HL-60/S4 treated with retinoic acid at 250 ng/mL for 4 days and 3 days (cell line): ENCODE data around the gene LPAR2.
"Not testable (repeated sequence)": the region's sequence is repeated elsewhere in the genome, so short reads cannot be mapped to it uniquely, and the experiment has no call there.

ENCODE experiments used
- in situ Hi-C: fragments of 300-500 bp; cut with MboI; formaldehyde crosslinking; loops from 2 replicates; pipeline ENCODE4 v1.7.0; 2022; ENCODE audit warnings: low sequenced_read_pairs

LPAR2 gene

GRCh38 chr19:19602136-19602712, 25.8 kb downstream of the LPAR2 start:
- in situ Hi-C loops, result no loop called here

- in situ Hi-C loops, result no loop called here
Measured at GRCh38 chr19:19600793-19601330, 27.2 kb downstream of the LPAR2 start.

DNA sequence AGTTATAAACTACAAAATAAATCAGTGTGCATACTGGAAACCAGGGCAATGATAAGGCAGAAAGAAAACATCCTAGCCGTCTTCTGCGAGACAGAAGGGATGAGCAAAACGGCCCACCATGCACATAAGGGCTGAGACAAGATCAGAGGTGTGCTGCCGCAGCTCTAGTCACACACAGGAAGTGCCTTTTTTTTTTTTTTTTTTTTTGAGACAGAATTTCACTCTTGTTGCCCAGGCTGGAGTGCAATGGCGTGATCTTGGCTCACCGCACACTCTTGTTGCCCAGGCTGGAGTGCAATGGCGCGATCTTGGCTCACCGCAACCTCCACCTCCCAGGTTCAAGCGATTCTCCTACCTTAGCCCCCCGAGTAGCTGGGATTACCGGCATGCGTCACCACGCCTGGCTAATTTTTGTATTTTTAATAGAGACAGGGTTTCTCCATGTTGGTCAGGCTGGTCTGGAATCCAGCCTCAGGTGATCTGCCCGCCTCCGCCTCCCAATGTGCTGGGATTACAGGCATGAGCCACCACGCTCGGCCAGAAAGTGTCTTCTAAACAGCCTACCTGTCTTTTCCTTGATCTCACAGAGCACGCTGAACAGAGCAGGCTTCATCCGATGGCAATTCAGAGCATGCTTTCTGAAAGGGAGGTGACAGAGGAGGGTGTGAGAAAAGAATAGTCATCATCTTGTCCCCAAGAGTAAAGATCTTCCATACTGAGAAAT, 29.1 kb downstream of the LPAR2 start:
- in situ Hi-C loops, result not testable (repeated sequence)

GRCh38 chr19:19597809-19598306, 30.2 kb downstream of the LPAR2 start:
- in situ Hi-C loops, result no loop called here

DNA sequence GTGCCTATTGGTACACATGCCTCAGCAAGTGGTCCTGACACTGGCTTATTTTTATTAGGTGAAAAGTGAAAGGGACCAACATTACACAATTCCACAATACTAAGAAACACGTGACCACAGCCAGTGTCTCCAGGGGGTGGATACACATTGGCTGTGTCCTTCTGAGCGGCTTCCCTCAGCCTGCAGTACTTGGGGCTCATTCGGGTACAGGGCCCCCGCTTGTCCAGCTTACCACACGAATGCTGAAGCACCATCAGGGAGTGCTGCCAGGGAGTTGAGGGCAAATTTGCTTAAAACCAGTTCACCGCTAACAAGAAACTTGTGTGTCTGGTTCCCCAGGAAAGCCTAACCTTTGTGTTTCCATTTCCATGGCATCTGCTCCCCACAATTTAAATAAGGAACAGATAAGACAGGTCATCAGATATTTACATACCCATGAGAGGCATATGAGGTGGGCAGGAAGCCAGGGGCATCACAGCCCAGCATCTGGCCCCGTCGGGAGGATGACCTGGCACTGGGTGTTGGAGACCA, 32.8 kb downstream of the LPAR2 start:
- in situ Hi-C loops, result no loop called here

DNA sequence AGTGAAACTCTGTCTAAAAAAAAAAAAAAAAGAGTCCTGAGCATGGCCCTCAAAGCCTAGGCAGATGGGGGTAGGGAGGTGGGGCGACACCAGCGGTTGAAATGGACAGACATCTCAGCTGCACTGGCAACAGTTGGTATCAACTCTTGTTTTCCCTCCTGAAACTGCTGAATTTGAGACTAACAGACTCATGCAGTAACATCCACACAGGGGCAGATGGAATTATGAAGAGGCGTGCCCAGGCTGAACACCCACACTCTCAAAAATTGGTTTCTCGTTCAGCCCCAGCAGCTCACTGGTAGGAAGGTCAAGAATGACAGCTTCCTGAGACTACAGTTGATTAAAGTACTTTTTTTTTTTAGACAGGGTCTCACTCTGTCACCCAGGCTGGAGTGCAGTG, 33.6 kb downstream of the LPAR2 start:
- in situ Hi-C loops, result no loop called here

GRCh38 chr19:19592690-19593089, 35.3 kb downstream of the LPAR2 start:
- in situ Hi-C loops, result no loop called here

GRCh38 chr19:19591133-19591825, 36.7 kb downstream of the LPAR2 start:
- in situ Hi-C loops, result no loop called here

- in situ Hi-C loops, result no loop called here
Measured at GRCh38 chr19:19588546-19588945, 39.5 kb downstream of the LPAR2 start.

DNA sequence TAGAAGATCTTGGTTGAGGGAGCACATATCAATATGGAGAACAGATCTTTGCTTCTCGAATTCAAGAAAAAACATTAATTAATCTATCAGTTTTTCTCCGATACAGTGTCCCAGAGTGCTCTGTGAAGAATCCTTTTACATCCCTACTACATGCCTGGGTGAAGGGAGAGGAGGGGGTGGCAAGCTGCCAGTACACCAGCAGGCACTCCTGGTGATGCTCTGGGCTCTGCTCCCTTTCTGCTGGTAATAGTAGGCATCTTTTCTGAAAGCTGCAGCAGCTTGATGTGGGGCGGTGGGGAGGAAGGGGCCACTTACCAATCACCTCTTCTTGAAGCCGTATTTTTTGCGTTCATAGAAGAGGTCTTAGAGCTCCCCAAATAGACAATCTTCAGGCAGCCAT, 40.2 kb downstream of the LPAR2 start:
- in situ Hi-C loops, result no loop called here

DNA sequence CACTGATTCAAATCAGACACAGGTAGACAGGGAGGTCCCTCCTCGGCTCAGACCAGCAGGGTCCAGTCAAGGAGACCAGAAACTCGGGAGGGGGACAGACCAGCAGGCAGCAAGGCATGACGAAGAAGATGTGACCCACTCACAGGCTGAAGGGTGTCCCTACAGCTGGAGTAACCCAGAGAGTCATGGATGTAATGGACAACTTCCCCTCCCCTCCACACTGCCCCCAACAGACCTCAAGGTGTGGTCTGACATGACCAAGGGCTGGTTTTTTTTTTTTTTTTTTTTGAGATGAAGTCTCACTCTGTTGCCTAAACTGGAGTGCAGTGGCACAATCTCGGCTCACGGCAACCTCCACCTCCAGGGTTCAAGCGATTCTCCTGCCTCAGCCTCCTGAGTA, 43.7 kb downstream of the LPAR2 start:
- in situ Hi-C loops, result no loop called here

- in situ Hi-C loops, result no loop called here
Measured at GRCh38 chr19:19582471-19582870, 45.5 kb downstream of the LPAR2 start.

DNA sequence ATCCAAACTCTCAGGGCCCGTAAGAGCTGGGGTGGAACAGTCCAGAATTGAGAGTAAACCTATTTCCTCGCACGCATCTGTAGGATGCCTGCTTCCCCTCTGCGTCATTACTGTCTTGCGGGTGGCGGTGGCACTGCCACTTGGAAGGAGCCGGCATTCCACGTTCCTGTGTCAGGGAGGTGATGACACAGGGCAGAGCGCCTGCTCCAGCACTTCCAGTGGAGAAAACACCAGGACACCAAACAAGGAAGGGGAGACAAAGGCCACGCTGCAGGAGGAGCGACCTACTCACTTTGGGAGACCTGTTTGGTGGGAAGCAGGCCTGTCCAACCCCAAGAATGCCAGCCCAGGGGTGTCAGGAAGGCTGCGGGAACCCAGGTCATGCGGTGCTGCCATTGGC, 46.6 kb downstream of the LPAR2 start:
- in situ Hi-C loops, result no loop called here

DNA sequence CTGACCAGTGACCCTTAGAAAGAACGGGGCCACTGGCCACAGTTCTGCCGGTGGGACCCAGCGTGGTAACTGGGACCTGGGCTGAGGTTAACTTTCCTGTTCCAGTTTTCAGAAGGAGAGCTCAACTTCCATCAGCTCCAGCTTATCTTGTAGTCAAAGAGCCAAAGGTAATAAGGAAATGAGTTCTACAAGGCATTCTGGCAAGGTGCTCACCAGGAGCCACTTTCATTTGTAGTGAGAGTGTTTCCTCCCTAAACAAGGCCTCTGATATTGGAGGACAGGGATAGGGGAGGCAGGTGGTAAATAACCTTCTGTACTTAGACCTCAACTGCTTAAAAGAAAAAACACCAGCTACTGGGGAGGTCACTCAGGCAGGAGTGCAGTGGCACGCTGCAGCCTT, 47.6 kb downstream of the LPAR2 start:
- in situ Hi-C loops, result no loop called here

DNA sequence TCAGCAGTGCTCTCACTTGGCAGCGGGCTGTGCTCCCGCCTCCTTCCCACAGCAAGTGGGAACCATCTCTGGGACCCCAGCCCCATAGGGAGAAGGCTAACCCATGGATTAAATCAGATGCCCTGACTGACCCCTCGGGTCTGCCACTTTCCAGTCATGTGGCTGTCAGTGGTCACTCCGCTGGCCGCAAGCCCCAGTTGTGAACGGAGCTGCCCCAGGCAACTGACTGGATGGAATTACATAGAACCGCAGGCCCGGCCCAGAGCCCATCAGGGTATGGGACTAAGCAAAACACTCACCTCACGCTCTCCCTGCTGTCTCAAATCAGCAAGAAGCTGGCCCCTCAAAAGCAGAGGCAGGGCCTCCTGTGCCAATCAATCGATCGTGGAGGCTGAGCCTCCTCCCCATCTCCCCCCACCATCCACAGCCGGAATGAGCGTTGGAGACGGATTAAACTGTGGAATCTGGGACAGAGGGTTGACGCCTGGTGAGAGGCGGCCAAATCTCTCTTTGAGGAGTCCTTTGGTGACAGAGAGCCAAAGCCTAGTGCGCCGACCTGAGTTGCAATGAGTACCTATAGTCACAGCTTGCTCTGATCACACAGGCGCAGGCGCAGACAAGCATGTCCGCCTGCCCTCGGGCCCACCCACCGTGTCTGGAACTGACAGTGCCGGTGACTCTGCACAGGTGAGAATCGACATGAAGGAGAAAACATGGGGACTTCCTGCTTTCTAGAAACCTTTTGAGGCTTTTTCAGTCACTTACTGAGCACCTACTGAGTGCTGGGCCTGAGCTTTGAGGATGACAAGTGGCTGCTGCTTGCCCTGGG, 48.3 kb downstream of the LPAR2 start:
- in situ Hi-C loops, result no loop called here

DNA sequence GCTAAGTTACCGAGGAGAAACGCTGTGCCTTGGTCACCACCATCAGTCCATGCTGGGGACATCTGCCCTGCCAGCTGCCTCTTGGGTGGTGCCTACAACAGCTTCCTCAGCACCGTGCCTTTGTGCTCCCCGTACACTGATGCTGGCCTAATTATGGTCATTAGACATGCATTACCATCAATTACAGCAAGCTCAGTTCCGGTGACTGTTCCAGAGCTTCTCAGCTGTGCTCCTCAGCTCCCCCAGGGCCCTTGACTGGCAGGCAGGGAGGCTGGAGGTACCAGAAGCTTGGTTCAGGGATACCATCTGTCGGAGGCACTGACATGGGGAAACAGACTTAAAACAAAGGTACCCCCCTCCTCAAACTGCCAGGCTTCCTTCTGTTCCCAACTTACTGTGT, 49.8 kb downstream of the LPAR2 start:
- in situ Hi-C loops, result no loop called here

DNA sequence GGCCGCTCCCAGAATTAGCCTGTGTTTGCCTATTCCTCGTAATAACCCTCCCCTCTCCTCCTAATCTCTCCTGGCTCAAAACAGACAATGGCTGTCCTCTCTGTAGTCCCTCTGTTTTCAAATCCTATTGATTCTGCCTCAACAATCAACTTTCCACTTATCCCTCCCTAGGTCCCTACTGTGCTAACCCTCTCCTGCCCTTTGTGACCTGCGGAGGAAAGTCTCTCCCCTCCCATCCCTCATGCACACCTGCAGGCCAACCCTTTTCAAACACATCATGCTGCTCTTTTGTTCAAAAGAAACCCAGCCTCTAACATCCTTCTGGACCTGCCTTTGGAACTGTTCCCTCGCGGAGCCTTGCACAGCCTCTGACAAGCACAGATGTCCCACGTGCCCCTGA, 52.6 kb downstream of the LPAR2 start:
- in situ Hi-C loops, result no loop called here
